HG03064 (cell line): ENCODE data around the gene CCDC33.

Experiments used
- ATAC-seq: cut with Tn5 transposase; IDR thresholded peaks from one replicate; pipeline ENCODE4 v1.9.1; 2021; ENCODE audit warnings: low read depth; ENCODE audit not compliant: unreplicated experiment

The CCDC33 gene

GRCh38 chr15:74235962-74236361, at the start of gene CCDC33:
Gene CCDC33 (plus strand): TSS chr15:74236326. CDS start chr15:74236720, 394 bp downstream.
- ATAC-seq = no peak

DNA sequence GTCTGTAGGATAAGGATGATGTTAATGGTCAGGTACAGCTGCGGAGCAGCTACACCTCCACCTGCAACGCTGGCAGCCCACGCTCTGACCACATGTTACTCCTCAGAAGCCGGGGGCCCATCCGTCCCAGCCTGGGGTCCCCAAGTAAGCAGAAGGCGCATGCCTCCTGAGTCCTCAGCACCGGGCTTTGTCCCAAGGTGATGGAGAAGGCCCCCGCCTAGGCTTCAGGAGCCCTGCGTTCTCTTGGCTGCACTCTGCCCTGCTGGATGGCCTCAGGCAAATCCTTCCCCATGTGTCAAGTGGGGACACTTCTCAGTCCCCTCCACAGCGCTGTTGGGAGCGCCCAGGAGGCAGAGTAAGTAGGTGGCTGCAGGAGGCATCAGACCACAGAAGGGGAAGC, 47.9 kb upstream of the CCDC33 start:
- ATAC-seq = no peak

- no peak for ATAC-seq
Observed at GRCh38 chr15:74191798-74192197, 44.3 kb upstream of the CCDC33 start.

- ATAC-seq = no peak
Observed at GRCh38 chr15:74192751-74193150, 43.4 kb upstream of the CCDC33 start.

DNA sequence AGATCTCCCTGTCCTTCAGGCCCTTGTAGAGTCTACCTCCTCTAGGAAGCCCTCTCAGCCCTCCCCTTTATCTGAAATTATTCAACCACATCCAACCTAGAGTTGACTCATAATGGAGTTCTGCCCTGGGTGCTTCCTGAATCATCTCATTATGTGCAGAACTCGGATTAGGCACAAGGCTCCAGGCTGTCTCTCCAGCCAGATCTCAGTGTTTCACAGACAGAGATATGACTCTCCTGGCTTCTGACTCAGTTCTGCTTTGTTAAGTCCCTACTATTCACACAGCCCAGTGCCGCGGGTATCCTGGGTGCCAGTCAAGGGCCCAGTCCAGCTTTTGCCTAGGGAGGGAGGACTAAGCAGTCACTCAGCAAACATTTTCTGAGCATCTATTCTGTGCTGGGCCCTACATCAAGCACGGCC, 42.8 kb upstream of the CCDC33 start:
- no peak for ATAC-seq

DNA sequence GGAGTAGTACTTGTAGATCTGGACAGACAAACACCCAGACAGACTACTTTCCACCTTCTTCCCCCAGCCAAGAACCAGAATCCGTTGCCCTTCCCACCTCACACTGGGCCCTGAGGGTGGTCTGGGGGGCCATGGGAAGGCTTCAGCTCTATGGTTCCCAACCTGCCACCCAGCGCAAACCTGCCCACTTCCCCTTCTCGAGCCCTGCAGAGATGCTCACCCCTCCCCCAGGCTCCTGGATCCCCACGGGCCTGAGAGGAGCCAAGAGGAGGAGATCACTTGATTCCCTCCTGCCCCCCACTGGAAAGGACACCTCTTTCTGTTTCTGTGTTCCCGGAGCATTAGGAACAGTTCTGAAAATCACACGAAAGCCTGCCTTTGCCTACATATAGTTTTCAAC, 42.2 kb upstream of the CCDC33 start:
- no peak for ATAC-seq

DNA sequence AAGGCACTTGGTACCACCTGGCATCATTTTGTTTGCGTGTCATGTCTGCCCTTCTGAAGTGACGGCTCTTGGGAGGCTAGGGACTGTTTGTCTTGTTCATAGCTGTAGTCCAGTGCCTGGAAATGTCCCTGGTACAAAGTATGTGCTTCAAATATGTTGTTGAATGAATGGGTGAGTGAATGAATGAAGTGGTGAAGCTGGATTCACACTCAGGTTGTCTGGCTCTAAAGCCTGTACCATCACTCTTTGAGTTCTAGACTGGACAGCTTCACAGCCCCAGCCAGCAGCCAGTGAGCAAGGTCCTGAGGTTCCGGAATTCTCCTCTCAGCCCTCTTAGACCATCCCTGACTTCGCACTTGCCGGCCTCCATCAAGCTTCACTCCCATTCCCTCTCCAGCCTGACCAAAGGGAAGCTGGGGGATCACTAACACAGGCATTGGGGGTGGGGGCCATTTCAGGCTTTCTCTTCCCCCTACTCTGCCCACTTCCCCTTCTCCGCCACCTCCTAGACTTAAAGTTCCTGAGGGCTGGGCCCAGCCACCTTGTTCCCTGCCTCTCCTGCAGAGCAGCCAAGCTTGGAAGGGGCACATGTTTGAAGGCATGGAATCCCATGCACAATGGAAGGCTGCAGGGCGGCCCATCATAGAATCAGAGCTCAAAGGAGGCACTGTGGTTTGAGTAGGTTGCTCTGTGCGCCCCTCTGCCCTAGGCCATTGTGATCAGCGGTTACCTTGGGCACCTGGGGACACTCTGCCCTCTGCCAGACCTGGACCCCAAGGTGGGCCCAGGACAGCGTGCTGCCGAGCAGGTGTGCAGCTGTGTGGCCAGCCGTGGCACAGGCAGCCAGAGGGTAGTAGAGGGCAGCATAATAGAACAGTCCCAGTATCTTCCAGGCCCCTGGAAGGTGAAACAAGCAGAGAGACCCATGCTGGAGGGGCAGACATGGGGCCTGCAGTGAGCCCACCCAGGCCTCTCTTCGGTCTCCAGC, 41.3 kb upstream of the CCDC33 start:
- ATAC-seq = no peak

DNA sequence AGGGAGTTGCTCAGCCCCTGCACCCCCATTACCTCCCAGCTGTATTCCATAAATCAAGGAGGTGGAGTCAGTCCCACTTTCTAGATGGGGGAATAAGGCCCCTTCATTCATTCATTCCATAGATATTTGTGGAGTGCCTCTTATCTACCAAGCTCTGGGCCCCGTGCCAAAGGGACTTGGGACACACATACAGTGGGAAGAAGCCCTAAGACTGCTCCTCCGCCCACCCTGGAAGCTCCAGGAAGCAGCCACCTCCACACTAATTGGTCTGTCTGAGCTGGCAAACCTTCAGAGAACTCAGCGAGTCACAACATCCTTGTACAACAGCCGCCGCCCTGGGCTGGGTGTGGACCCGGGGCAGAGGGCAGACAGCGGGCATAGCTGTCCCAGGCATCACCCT, 40.0 kb upstream of the CCDC33 start:
- no peak for ATAC-seq

GRCh38 chr15:74197176-74197965, 38.8 kb upstream of the CCDC33 start:
- no peak for ATAC-seq

- ATAC-seq = no peak
Observed at GRCh38 chr15:74199297-74199652, 36.9 kb upstream of the CCDC33 start.

DNA sequence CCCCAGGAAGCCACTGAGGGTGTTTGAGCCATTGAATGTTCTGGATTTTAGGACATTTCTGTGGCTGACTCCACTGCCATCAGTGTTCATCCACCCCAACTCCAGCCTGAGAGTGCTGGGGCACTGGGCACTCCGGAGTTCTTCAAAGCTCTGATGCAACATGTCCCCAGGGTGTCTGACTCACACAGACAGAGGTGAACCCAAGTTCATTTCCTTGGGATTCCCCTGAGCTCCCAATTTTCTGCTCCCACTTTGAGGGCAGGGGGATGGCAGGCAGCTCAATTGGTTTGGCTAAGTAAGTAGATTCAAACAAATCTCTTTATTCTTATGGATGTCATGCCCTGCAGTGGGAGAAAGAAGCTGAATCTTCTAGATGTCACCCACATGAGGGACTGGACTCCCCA, 35.7 kb upstream of the CCDC33 start:
- no peak for ATAC-seq

DNA sequence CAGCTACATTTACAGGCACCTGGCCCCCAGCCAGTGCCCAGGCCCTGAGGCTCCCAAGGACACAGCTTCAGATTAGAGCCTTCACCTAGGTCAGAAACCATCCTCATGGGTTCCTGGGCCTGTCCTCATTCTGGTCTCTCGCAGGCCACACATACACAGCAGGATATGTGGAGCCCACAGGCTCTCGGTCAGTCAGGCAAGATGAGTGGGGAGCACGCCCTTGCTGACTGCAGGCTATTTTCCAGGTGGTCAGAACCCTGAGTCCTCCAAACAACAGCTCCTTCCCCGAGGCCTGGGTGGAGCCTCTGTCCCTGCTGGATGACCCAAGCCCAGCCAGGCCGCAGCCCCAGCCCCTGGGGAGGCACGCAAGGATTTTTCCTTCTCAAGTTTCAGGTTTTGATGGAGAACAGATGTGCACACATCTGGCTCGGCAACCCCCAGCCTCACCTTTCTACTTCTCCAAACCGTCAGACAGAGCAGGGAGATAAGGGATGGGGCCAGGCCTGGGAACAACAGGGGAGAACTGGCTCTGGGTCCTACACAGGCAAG, 35.2 kb upstream of the CCDC33 start:
- ATAC-seq = no peak

DNA sequence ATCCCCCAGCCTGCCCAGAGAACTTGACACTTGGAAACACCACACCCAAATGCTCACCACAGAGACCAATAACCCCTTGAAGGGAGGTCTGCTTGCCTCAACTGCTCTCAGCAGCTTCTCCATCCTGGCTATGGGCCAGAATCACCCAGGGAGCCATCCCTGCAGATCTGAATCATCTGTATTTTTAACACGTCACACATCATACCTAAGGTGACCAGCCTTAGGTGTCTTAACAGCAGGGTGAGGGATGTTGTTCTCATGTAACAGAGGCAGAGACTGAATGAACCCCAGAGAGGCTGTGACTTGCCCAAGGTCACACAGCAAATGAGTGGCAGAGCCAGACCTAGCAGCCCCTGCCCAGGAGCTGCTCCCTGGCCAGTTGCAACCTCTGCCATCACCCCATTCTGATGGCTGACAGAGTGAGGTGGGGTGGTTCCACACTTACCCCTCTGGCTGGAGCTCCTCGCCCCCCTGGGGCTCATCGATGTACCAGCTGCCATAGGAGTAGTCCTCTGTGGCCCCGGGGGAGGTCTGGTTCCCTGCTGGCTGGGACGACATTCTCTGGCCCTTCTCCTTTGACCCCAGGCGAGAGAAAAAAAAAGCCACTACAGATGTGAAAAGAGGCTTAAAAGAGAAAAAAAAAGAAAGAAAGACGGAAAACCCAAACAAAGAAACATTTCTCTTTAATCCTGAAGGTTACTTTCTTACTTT, 34.3 kb upstream of the CCDC33 start:
- ATAC-seq = no peak

- no peak for ATAC-seq
Observed at GRCh38 chr15:74202452-74203401, 33.4 kb upstream of the CCDC33 start, which contains the start of gene STRA6. Gene STRA6 (minus strand): TSS chr15:74202787. CDS start chr15:74202267, 520 bp downstream.

GRCh38 chr15:74203914-74204431, 32.2 kb upstream of the CCDC33 start:
- ATAC-seq = no peak

DNA sequence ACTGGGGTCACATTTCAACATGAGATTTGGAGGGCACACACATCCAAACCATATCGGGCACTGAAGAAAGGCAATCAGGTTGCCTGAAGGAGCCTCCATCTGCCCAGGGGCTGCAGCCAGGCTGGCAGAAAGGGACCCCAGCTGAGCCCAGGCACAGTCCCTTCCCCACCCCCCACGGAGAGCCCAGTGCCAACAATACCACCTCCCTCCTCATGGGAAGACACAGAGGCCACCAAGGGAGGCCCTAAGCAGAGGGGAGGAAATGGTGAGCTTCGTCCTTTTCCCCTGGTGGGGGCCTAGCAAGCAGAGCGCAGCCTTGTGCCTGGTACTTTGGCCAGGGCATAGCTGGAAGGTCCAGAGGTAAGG, 30.6 kb upstream of the CCDC33 start:
- no peak for ATAC-seq

DNA sequence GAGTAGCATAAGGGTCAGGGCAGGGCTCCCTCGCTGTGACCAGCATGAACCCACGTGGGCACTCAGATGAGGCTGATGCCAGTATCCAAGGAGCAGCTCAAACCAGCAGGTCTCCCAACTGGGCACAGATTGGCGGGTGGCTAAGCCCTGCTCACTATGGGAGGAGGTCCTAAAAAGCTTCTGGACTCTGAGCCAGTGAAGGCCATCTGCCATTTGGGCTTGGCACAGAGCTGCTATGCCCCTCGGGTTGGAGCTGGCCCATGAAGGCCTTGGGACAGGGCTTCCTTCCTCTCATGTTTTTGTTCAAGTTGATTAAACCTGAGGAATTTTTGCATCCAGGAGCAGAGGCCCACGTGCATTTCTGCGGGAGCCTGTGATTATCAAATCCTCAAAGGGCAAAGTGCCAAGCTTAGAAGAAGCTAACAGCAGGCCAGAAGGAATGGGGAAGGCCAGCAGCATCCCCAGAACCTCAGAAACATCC, 29.3 kb upstream of the CCDC33 start:
- no peak for ATAC-seq

- ATAC-seq = no peak
Observed at GRCh38 chr15:74207652-74208440, 28.3 kb upstream of the CCDC33 start.
